Stimulated activated CD4-positive, alpha-beta T cell treated with anti-CD3 and anti-CD28 coated beads, TNF-alpha, amount 100 ng/mL, for 48 hours (primary cell): ENCODE data around the gene TARS2.

Source experiments
- DNase-seq, 3 donors: peaks; one replicate each; pipeline ENCODE4 v3.0.0-alpha.2; 2020; ENCODE audit warnings: low read depth in 3 of 3

Gene TARS2

DNA sequence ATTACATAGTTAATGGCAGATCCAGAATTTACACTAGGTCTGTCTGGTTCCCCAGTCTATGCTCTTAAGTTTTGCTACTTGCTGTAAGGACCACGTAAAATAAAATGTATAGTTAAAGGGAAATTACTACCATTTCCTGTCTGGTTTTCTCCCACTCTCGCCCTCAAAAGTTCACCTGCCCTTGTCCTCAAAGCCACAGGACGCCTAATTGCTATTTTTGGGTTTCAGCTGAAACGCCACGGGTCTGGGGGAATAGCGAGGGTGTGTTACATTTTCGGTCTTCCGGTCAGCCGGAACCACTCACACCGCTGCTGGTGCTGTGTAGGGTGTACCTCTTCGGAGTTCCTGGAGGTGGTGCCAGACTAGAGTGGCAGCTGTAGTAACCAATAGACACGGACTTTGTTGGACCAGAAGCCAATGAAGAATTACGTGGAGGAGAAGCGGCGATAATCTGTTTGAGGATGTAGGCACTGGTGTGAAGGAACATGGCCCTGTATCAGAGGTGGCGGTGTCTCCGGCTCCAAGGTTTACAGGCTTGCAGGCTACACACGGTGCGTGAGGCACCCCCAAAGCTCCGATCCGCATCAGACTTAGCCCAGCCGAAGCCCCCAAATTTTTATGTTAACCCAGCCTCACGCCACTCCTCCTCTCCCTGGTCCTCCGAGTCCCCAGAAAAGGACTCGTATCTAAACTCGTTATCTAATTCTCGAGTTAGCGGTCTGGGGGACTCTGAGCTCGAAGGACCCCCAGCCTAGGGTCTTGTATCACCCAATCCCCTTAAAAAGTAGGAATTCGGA, at the start of gene TARS2:
Gene TARS2 (plus strand): TSS at position 454 of the 797 bp plus-strand sequence. CDS start 32 bp downstream, at position 486.
- DNase-seq = peak; percentile 92 to 93 (median 93)

GRCh38 chr1:150441121-150441520, 46.1 kb upstream of the TARS2 start:
- no peak for DNase-seq

DNA sequence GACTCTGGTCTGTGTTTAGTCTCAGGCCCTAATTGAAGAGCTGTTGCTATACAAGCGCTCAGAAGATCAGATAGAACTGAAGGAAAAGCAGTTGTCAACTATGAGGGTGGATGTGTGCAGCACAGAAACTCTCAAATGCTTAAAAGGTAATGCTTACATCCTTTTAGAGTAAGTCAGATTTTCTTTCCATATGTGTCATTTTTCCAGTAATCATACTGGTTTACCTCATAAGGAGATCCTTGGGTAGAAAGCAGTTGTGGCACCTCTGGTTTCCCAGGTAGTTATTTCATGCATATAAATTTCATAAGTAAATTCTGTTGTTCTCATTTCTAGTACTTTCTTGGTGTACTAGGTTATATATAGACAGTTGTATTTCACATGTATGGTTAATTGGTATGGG, 43.0 kb upstream of the TARS2 start:
- DNase-seq = no peak

- DNase-seq = no peak
Observed at GRCh38 chr1:150456146-150456647, 31.0 kb upstream of the TARS2 start.

DNA sequence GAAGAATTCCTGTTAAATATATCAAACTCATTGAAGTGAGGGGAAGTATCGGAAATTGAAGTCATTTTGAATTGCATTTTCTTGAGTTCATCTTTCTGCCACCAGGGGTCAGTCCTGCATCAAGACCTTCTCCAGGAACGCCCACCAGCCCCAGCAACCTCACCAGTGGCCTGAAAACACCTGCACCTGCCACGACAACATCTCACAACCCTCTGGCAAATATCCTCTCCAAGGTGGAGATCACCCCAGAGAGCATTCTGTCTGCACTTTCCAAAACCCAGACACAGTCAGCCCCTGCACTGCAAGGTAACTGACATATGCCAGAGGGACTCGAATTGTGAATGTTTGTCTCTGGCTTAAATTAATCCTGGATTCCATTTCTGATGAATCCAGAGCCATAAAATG, 22.8 kb upstream of the TARS2 start:
- peak; percentile 43 to 73 (median 53) for DNase-seq

DNA sequence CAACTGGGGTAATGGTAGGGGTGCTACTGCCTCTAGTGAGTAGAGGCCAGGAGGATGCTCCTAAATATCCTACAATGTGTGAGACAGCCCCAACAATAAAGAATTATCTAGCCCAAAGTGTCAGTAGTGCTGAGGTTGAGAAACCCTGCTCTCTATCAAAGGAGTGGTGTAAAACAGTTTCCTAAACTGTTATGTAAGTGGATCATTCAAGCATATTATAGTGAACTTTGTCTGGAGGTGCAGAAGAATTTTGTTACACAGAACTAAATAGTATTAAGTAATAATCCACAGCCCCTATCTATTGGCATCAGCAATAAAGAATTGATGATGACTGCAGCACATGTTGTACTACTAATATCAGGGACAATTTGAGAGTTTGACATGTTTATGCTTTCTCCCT, 20.3 kb upstream of the TARS2 start:
- DNase-seq = no peak

- DNase-seq = no peak
Observed at GRCh38 chr1:150469291-150469690, 17.9 kb upstream of the TARS2 start.

- no peak for DNase-seq
Observed at GRCh38 chr1:150472601-150473200, 14.5 kb upstream of the TARS2 start.

DNA sequence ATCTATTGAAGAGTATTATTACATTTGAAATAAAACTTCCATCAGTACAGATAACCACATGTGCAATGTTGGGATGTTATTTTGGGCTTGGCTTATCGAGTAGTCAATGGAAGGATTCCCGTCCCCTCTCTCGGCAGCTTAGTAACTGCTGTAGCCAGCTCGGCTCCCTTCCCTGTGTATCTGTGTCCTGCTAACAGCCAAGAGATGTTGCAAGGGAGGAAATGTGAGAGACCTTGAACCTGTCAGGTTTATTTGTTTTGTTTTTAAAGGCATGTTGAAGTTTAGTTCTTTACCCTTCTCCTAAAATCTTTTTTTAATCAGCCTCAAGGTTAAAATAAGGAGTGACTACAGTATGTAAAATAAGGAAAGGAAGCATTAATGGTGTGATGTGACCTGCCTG, 13.6 kb upstream of the TARS2 start:
- DNase-seq = no peak

- DNase-seq = no peak
Observed at GRCh38 chr1:150474869-150475268, 12.3 kb upstream of the TARS2 start.

- no peak for DNase-seq
Observed at GRCh38 chr1:150476754-150477153, 10.5 kb upstream of the TARS2 start.

DNA sequence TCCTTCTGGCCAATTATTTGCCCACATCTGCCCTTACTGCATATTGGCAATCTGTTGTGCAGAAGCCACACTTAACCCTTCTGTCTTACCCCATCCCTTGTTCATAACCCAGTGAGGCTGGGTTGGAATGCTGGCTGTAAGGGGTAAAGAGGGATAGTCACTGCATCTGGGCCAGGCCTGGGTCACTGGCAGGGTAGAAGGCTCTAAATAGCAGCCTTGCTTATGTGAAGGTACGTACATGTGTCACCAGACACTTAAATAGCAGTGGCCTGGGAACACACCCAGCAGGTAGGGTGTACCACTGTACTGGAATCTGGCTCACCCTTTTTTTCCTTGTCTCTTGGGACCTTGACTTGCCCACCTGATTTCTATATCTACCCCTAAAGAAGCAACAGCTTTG, 9.9 kb upstream of the TARS2 start:
- no peak for DNase-seq

DNA sequence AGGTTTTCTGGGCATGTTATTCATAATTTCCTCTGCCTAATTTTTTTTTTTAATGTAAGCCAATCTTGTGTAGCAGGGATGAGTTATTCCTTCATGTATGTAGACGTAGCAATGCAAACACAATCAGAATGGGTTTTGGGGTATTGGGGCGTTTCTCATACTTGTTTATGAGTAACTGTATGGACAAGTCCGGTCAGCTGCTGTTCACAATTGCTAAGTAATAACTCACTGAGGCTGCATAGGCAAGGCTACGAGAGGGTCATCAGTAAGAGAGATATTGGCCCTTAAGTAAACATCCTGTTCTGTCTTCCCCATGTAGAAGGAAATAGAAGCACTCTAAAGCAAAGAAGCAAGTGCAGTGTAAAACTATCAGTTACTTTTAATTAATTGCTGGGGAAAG, 9.5 kb upstream of the TARS2 start:
- no peak for DNase-seq

DNA sequence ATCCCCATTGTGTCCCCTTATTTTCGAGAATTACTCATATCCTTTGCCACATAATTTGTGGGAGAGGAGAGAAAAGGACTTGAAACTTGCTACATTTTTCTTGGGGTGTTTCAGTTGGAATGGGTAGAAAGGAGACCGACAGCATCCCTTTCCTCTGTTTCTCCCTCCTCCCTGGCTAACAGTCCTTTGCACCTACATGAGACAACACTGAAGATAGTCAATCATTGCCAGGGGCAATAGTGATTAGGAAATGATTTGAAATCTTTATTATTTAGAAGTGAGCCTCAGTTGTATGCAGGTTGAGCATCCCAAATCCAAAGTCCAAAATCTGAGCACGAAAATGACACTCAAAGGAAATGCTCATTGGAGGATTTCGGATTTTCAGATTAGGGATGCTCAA, 7.8 kb upstream of the TARS2 start:
- DNase-seq = no peak

- no peak for DNase-seq
Observed at GRCh38 chr1:150479927-150480352, 7.3 kb upstream of the TARS2 start.

- DNase-seq = no peak
Observed at GRCh38 chr1:150484431-150484830, 2.8 kb upstream of the TARS2 start.

GRCh38 chr1:150484861-150485260, 2.4 kb upstream of the TARS2 start:
- no peak for DNase-seq

DNA sequence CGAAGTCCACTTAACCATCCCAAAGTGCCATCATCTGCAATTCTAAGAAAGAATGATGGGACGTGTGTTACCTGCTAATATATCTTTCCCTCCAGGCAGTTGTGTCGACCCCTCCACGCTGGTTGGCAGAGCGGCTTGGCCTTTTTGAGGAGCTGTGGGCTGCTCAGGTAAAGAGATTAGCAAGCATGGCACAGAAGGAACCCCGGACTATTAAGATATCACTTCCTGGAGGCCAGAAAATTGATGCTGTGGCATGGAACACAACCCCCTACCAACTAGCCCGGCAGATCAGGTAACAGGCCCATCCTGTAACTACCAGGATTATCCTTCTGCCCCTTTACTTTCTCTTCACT, 520 bp downstream of the TARS2 start:
- DNase-seq = no peak

GRCh38 chr1:150493175-150493574, 6.0 kb downstream of the TARS2 start:
- no peak for DNase-seq

GRCh38 chr1:150498342-150498741, 11.1 kb downstream of the TARS2 start:
- DNase-seq = no peak

GRCh38 chr1:150505431-150505830, 18.2 kb downstream of the TARS2 start:
- DNase-seq = no peak

GRCh38 chr1:150507912-150508864, 21.0 kb downstream of the TARS2 start, which contains the start of gene ECM1:
ECM1 (plus strand) TSS chr1:150508109; CDS start chr1:150508210, 101 bp downstream.
- no peak for DNase-seq
